Sigmoid colon (tissue), 4 donors: ENCODE measurements around the gene NANOG.

Source experiments
- POLR2A ChIP-seq, 2 donors: fragments of 450-650 bp; IDR thresholded peaks; one replicate each; pipeline ENCODE4 v1.6.1; 2016; ENCODE audit warnings: antibody characterized with exemption in 2 of 2, mild to moderate bottlenecking in 2 of 2, moderate library complexity in 2 of 2
- POLR2AphosphoS5 ChIP-seq, 4 donors: sonication (generic); formaldehyde crosslinking; IDR thresholded peaks; one replicate each; pipeline ENCODE4 v1.6.1; 2017; ENCODE audit warnings: antibody characterized with exemption in 4 of 4
- TF ChIP-seq, protein P1 (sequence below), 4 experiments: fragments of 450-650 bp in 3 of 4; fragments of 200-600 bp in 1 of 4; IDR thresholded peaks; one replicate each; pipeline ENCODE4 v1.5.1; 2016 to 2019; ENCODE audit warnings: antibody characterized with exemption in 4 of 4, mild to moderate bottlenecking in 3 of 4, moderate library complexity in 2 of 4

DNA sequence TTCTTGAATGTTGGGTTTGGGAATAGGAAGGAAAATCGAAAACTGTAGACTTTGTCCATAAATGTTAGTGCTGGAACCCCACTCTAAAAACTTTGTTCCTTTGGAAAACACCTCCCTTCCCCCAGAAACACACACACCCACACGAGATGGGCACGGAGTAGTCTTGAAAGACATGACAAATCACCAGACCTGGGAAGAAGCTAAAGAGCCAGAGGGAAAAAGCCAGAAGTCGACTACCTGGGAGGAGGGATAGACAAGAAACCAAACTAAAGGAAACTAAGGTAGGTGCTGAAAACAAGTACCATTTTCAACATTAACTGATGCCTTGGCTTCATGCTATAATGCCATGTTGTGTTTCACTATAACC is 925 bp upstream of the NANOG start:
- TF ChIP-seq, protein P1, sequence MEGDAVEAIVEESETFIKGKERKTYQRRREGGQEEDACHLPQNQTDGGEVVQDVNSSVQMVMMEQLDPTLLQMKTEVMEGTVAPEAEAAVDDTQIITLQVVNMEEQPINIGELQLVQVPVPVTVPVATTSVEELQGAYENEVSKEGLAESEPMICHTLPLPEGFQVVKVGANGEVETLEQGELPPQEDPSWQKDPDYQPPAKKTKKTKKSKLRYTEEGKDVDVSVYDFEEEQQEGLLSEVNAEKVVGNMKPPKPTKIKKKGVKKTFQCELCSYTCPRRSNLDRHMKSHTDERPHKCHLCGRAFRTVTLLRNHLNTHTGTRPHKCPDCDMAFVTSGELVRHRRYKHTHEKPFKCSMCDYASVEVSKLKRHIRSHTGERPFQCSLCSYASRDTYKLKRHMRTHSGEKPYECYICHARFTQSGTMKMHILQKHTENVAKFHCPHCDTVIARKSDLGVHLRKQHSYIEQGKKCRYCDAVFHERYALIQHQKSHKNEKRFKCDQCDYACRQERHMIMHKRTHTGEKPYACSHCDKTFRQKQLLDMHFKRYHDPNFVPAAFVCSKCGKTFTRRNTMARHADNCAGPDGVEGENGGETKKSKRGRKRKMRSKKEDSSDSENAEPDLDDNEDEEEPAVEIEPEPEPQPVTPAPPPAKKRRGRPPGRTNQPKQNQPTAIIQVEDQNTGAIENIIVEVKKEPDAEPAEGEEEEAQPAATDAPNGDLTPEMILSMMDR (IDR thresholded peaks at IDR 0.05) = no peak
- TF ChIP-seq POLR2AphosphoS5 (IDR thresholded peaks at IDR 0.05) = no peak
- no peak for TF ChIP-seq POLR2A (IDR thresholded peaks at IDR 0.05)
